WERI-Rb-1 (cell line): ENCODE data around the gene BHLHA9.
A peak's percentile ranks its signal among the peaks of the same experiment; 100 is the strongest.

Source experiments
- DNase-seq: peaks from one replicate; pipeline ENCODE4 v3.0.0-alpha.2; 2020
- H3K27ac ChIP-seq: fragments of 250-450 bp; sonication (Bioruptor Pico); 2 replicates; pipeline ENCODE4 v1.5.1; 2020; ENCODE audit warnings: mild to moderate bottlenecking, moderate library complexity
- H3K27me3 ChIP-seq: fragments of 250-450 bp; sonication (Bioruptor Pico); 2 replicates; pipeline ENCODE4 v1.5.1; 2021; ENCODE audit warnings: mild to moderate bottlenecking, low read depth, moderate library complexity; ENCODE audit not compliant: insufficient read depth, severe bottlenecking
- H3K36me3 ChIP-seq: fragments of 250-450 bp; sonication (Bioruptor Pico); 2 replicates; pipeline ENCODE4 v1.5.1; 2020; ENCODE audit warnings: mild to moderate bottlenecking, moderate library complexity
- H3K4me3 ChIP-seq: 2 replicates; pipeline ENCODE4 v1.5.1; 2011; ENCODE audit warnings: low read depth, mild to moderate bottlenecking, control low read depth, low read length
- H3K9me3 ChIP-seq: fragments of 250-450 bp; sonication (Bioruptor Pico); 2 replicates; pipeline ENCODE4 v1.5.1; 2021; ENCODE audit warnings: mild to moderate bottlenecking, moderate library complexity; ENCODE audit not compliant: severe bottlenecking
- TF ChIP-seq, protein P1 (sequence below): IDR thresholded peaks from 2 replicates; pipeline ENCODE4 v1.5.1; 2011; ENCODE audit warnings: low read depth, mild to moderate bottlenecking, control low read depth, inconsistent platforms, low read length

The BHLHA9 gene

DNA sequence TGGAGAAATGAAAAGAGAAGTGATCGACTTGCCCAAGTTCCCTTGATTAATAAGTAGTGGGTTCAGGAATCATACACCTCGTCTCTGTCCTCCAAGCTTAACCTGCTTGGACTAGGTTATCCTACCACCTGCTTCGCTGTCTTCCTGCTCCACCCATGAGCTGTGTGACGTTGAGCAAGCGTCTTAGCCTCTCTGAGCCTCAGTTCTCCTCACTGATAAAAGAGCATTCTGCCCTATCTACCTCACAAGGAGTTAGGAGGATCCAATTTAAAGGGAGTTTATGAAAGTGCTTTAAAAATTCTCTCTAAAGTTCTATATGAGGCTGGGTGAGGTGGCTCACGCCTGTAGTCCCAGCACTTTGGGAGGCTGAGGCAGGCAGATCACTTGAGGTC lies 9.5 kb upstream of the BHLHA9 start:
- TF ChIP-seq, protein P1, sequence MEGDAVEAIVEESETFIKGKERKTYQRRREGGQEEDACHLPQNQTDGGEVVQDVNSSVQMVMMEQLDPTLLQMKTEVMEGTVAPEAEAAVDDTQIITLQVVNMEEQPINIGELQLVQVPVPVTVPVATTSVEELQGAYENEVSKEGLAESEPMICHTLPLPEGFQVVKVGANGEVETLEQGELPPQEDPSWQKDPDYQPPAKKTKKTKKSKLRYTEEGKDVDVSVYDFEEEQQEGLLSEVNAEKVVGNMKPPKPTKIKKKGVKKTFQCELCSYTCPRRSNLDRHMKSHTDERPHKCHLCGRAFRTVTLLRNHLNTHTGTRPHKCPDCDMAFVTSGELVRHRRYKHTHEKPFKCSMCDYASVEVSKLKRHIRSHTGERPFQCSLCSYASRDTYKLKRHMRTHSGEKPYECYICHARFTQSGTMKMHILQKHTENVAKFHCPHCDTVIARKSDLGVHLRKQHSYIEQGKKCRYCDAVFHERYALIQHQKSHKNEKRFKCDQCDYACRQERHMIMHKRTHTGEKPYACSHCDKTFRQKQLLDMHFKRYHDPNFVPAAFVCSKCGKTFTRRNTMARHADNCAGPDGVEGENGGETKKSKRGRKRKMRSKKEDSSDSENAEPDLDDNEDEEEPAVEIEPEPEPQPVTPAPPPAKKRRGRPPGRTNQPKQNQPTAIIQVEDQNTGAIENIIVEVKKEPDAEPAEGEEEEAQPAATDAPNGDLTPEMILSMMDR: no peak
- peaks cover 13% of the 10 kb centered on the region for H3K27me3 ChIP-seq

DNA sequence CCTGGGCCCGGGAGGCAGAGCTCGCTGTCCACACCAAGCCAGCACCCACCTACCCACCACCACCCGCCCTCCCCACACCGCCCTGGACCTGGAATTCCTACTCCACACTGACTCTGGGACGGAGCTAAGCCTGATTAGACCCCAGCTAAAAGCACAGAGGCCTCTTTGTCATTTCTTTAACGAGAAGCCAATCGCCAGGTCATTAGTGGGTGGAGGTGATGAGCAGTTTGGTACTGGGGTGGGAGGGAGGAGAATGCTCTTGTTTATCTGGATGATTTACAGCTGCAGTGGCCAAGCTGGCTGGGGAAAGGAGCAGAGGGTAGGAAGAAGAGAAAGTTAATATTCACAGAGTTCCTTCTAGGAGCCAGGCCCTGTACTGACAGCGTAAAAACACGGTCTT lies 6.0 kb upstream of the BHLHA9 start:
- Histone ChIP-seq H3K27me3 (peaks cover 12% of the 10 kb centered on the region), H3K9me3 (no peaks in the 10 kb centered on the region), H3K36me3 (no peaks in the 10 kb centered on the region), H3K27ac (peak overlapping the region; percentile 41), H3K4me3 (no peak overlapping the region)
- TF ChIP-seq, protein P1: no peak
- peak; percentile 73 for DNase-seq

More for the DNA sequence above, 9.5 kb upstream of the BHLHA9 start:
- no peak for DNase-seq
- no peaks in the 10 kb centered on the region for H3K36me3 ChIP-seq
- H3K27ac ChIP-seq: no peak overlapping the region
- no peak overlapping the region for H3K4me3 ChIP-seq
- peaks cover 2% of the 10 kb centered on the region for H3K9me3 ChIP-seq

DNA sequence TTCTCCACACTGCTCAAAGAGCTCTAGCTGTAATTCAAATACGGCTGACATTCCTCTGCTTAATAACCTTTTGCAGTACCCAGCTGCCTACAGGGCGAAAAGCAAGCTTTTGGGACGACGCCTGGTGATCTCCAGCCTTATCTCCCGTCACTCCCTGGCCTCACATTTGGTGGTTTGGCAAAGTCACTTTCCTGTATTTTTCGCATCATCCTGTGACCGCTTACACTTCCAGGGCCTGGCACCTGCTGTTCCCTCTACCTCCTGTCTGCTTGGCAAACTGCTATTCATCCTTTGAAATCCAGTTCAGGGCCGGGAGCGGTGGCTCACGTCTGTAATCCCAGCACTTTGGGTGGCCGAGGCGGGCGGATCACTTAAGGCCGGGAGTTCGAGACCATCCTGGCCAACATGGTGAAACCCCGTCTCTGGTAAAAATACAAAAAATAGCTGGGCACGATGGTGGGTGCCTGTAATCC lies 2.7 kb upstream of the BHLHA9 start:
- Histone ChIP-seq H3K36me3 (no peaks in the 10 kb centered on the region), H3K27me3 (no peaks in the 10 kb centered on the region), H3K4me3 (peak overlapping the region; percentile 88), H3K9me3 (no peaks in the 10 kb centered on the region), H3K27ac (peak overlapping the region; percentile 71)
- DNase-seq: no peak
- TF ChIP-seq, protein P1: no peak

DNA sequence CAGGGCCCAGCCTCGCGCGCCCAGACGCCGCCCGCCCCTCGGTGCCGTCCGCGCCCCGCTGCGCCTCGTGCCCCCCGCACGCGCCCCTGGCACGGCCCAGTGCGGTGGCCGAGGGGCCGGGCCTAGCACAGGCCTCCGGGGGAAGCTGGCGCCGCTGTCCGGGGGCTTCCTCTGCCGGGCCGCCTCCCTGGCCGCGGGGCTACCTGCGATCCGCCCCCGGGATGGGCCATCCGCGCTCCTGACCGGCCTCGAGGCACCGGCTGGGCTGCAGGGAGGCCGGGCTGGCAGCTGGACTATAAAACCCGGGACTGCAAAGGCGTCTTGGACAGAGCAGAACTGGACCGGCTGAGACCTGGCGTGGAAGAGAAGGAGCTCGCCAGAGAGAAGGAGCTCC lies 783 bp downstream of the BHLHA9 start:
- DNase-seq: no peak
- Histone ChIP-seq H3K27ac (no peak overlapping the region), H3K4me3 (no peak overlapping the region), H3K36me3 (no peaks in the 10 kb centered on the region), H3K27me3 (no peaks in the 10 kb centered on the region), H3K9me3 (no peaks in the 10 kb centered on the region)
- TF ChIP-seq, protein P1: no peak

DNA sequence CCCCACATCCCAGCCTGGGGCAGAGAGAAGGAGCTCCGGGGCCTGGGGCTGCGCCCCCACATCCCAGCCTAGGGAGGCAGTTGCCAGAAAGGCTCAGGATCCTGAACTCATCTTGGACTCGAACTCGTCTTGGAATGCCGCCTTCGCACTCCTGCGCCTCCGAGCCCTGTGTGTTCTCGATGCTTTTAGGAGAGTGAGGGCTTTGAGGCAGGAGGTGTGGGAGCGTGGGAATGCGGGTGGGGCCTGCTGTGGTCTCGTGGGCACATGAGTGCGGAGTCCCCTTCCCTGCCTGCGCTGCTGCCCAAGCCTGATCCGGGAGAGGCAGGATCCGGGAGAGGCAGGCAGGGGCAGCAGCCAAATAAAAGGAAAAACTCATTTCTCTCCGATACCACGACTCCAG lies 1.2 kb downstream of the BHLHA9 start:
- Histone ChIP-seq H3K4me3 (no peak overlapping the region), H3K27me3 (no peaks in the 10 kb centered on the region), H3K36me3 (no peaks in the 10 kb centered on the region), H3K27ac (no peak overlapping the region), H3K9me3 (no peaks in the 10 kb centered on the region)
- TF ChIP-seq, protein P1: no peak
- DNase-seq: no peak

DNA sequence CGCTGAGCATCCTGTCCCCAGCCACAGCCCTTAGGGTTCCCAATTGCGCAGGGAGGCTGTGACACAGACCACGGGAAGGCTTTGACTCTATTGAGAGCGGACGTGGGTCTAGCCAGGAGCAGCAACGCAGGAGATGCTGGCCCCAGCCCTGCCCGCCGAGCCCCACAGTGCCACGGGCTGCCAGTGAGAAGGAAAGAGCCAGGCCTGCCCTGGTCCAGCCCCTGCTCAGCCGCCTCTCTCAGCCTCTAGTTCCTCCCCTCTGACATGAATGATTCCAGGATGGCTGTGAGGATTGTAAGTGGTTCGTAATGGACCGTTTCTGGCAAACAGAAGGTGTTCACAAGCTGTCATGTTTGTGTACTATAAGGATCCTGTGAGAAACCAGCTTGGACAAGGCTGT lies 2.5 kb downstream of the BHLHA9 start:
- H3K9me3 ChIP-seq: no peaks in the 10 kb centered on the region
- H3K27me3 ChIP-seq: no peaks in the 10 kb centered on the region
- no peak for DNase-seq
- H3K36me3 ChIP-seq: no peaks in the 10 kb centered on the region
- TF ChIP-seq, protein P1: no peak
- H3K4me3 ChIP-seq: no peak overlapping the region
- H3K27ac ChIP-seq: no peak overlapping the region
